ENCODE data around the gene GANC.

Gene GANC

GRCh38 chr15:42344763-42345162 is 71.8 kb downstream of the GANC start:
- Histone ChIP-seq H2BK12ac (ENCODE audit: low read length) (no peak overlapping the region), H3K36me3 (replicated peaks in 1 of 2; ENCODE audit: control insufficient read depth in 2 of 2, insufficient read depth in 2 of 2, low read length in 2 of 2) (no peaks in the 10 kb centered on the region), H3K4me1 (ENCODE audit: control insufficient read depth in 2 of 2, insufficient read depth in 1 of 2, low read depth in 1 of 2, low read length in 2 of 2) (no peaks in the 10 kb centered on the region), H3K9ac (ENCODE audit: low read depth, low read length, poor library complexity) (no peak overlapping the region), H3K27ac (replicated peaks; ENCODE audit: low read length) (no peak overlapping the region), H3K27me3 (ENCODE audit: control insufficient read depth in 3 of 3, insufficient read depth in 3 of 3, low read depth in 1 of 3, low read length in 3 of 3) (no peaks in the 10 kb centered on the region), H2AFZ (ENCODE audit: low read length) (no peak overlapping the region), H3K4me2 (ENCODE audit: insufficient read depth, low read length, poor library complexity, severe bottlenecking) (no peak overlapping the region), H2BK120ac (ENCODE audit: low read depth, low read length) (no peak overlapping the region), H3K79me1 (ENCODE audit: low read depth, low read length) (no peaks in the 10 kb centered on the region), H3K4me3 (ENCODE audit: low read length in 2 of 2) (no peak overlapping the region), H2BK5ac (ENCODE audit: low read length) (no peak overlapping the region), H2BK15ac (ENCODE audit: low read length) (no peak overlapping the region), H4K8ac (ENCODE audit: low read depth, low read length) (no peak overlapping the region), H3K18ac (ENCODE audit: low read length) (no peak overlapping the region), H4K91ac (ENCODE audit: low read depth, low read length, poor library complexity) (no peak overlapping the region), H2AK5ac (ENCODE audit: low read depth, low read length) (no peak overlapping the region), H3K14ac (ENCODE audit: low read length) (no peak overlapping the region), H3K9me3 (replicated peaks in 1 of 2; ENCODE audit: control insufficient read depth in 2 of 2, insufficient read depth in 1 of 2, low read depth in 1 of 2, low read length in 2 of 2) (no peaks in the 10 kb centered on the region), H3K4ac (ENCODE audit: low read length) (no peak overlapping the region), H3K23ac (ENCODE audit: low read depth, low read length, poor library complexity) (no peak overlapping the region)
- WGBS, 2 donors (ENCODE audit: extremely low coverage in 2 of 2, insufficient read length in 2 of 2, insufficient replicate concordance in 1 of 2), result no CpG with 5 or more reads among the region's 5 CpGs
- no peak for DNase-seq (ENCODE audit: low spot score)

- H3K36me3 ChIP-seq (replicated peaks in 1 of 2; ENCODE audit: control insufficient read depth in 2 of 2, insufficient read depth in 2 of 2, low read length in 2 of 2), result no peaks in the 10 kb centered on the region
- H3K27me3 ChIP-seq (ENCODE audit: control insufficient read depth in 3 of 3, insufficient read depth in 3 of 3, low read depth in 1 of 3, low read length in 3 of 3), result no peaks in the 10 kb centered on the region
- no peak overlapping the region for H2BK5ac ChIP-seq (ENCODE audit: low read length)
- H3K9me3 ChIP-seq (replicated peaks in 1 of 2; ENCODE audit: control insufficient read depth in 2 of 2, insufficient read depth in 1 of 2, low read depth in 1 of 2, low read length in 2 of 2), result no peaks in the 10 kb centered on the region
- no peak overlapping the region for H2BK120ac ChIP-seq (ENCODE audit: low read depth, low read length)
- H3K4me2 ChIP-seq (ENCODE audit: insufficient read depth, low read length, poor library complexity, severe bottlenecking), result no peak overlapping the region
- H3K27ac ChIP-seq (replicated peaks; ENCODE audit: low read length), result no peak overlapping the region
- no peaks in the 10 kb centered on the region for H3K79me1 ChIP-seq (ENCODE audit: low read depth, low read length)
- no peak for DNase-seq (ENCODE audit: low spot score)
- no peaks in the 10 kb centered on the region for H3K4me1 ChIP-seq (ENCODE audit: control insufficient read depth in 2 of 2, insufficient read depth in 1 of 2, low read depth in 1 of 2, low read length in 2 of 2)
- H3K9ac ChIP-seq (ENCODE audit: low read depth, low read length, poor library complexity), result no peak overlapping the region
- no CpG with 5 or more reads among the region's 3 CpGs for WGBS, 2 donors (ENCODE audit: extremely low coverage in 2 of 2, insufficient read length in 2 of 2, insufficient replicate concordance in 1 of 2)
- H3K18ac ChIP-seq (ENCODE audit: low read length), result no peak overlapping the region
- no peak overlapping the region for H2BK12ac ChIP-seq (ENCODE audit: low read length)
- H2BK15ac ChIP-seq (ENCODE audit: low read length), result no peak overlapping the region
- H3K4ac ChIP-seq (ENCODE audit: low read length), result no peak overlapping the region
- H4K91ac ChIP-seq (ENCODE audit: low read depth, low read length, poor library complexity), result no peak overlapping the region
- H2AK5ac ChIP-seq (ENCODE audit: low read depth, low read length), result no peak overlapping the region
- H3K4me3 ChIP-seq (ENCODE audit: low read length in 2 of 2), result no peak overlapping the region
- no peak overlapping the region for H2AFZ ChIP-seq (ENCODE audit: low read length)
- no peak overlapping the region for H3K23ac ChIP-seq (ENCODE audit: low read depth, low read length, poor library complexity)
- no peak overlapping the region for H4K8ac ChIP-seq (ENCODE audit: low read depth, low read length)
- no peak overlapping the region for H3K14ac ChIP-seq (ENCODE audit: low read length)
These were observed 72.5 kb downstream of the GANC start for GRCh38 chr15:42345504-42345903.

- H3K27ac ChIP-seq (replicated peaks; ENCODE audit: low read length), result no peak overlapping the region
- no peaks in the 10 kb centered on the region for H3K27me3 ChIP-seq (ENCODE audit: control insufficient read depth in 3 of 3, insufficient read depth in 3 of 3, low read depth in 1 of 3, low read length in 3 of 3)
- no peak overlapping the region for H3K4me3 ChIP-seq (ENCODE audit: low read length in 2 of 2)
- no peaks in the 10 kb centered on the region for H3K9me3 ChIP-seq (replicated peaks in 1 of 2; ENCODE audit: control insufficient read depth in 2 of 2, insufficient read depth in 1 of 2, low read depth in 1 of 2, low read length in 2 of 2)
- H3K23ac ChIP-seq (ENCODE audit: low read depth, low read length, poor library complexity), result no peak overlapping the region
- no peak overlapping the region for H3K14ac ChIP-seq (ENCODE audit: low read length)
- H2BK5ac ChIP-seq (ENCODE audit: low read length), result no peak overlapping the region
- no peaks in the 10 kb centered on the region for H3K4me1 ChIP-seq (ENCODE audit: control insufficient read depth in 2 of 2, insufficient read depth in 1 of 2, low read depth in 1 of 2, low read length in 2 of 2)
- no CpG with 5 or more reads among the region's 5 CpGs for WGBS, 2 donors (ENCODE audit: extremely low coverage in 2 of 2, insufficient read length in 2 of 2, insufficient replicate concordance in 1 of 2)
- no peak overlapping the region for H2BK120ac ChIP-seq (ENCODE audit: low read depth, low read length)
- H2AFZ ChIP-seq (ENCODE audit: low read length), result no peak overlapping the region
- no peak overlapping the region for H3K18ac ChIP-seq (ENCODE audit: low read length)
- peaks cover 0 to 3% of the 10 kb centered on the region in 2 donors for H3K36me3 ChIP-seq (replicated peaks in 1 of 2; ENCODE audit: control insufficient read depth in 2 of 2, insufficient read depth in 2 of 2, low read length in 2 of 2)
- no peak overlapping the region for H4K8ac ChIP-seq (ENCODE audit: low read depth, low read length)
- no peak for DNase-seq (ENCODE audit: low spot score)
- no peak overlapping the region for H3K4me2 ChIP-seq (ENCODE audit: insufficient read depth, low read length, poor library complexity, severe bottlenecking)
- H2BK15ac ChIP-seq (ENCODE audit: low read length), result no peak overlapping the region
- no peaks in the 10 kb centered on the region for H3K79me1 ChIP-seq (ENCODE audit: low read depth, low read length)
- H4K91ac ChIP-seq (ENCODE audit: low read depth, low read length, poor library complexity), result no peak overlapping the region
- H3K4ac ChIP-seq (ENCODE audit: low read length), result no peak overlapping the region
- no peak overlapping the region for H3K9ac ChIP-seq (ENCODE audit: low read depth, low read length, poor library complexity)
- H2BK12ac ChIP-seq (ENCODE audit: low read length), result no peak overlapping the region
- no peak overlapping the region for H2AK5ac ChIP-seq (ENCODE audit: low read depth, low read length)
These were observed 75.1 kb downstream of the GANC start for GRCh38 chr15:42348083-42348482.

GRCh38 chr15:42349186-42349585 is 76.2 kb downstream of the GANC start:
- Histone ChIP-seq H4K8ac (ENCODE audit: low read depth, low read length) (no peak overlapping the region), H3K27ac (replicated peaks; ENCODE audit: low read length) (no peak overlapping the region), H3K36me3 (replicated peaks in 1 of 2; ENCODE audit: control insufficient read depth in 2 of 2, insufficient read depth in 2 of 2, low read length in 2 of 2) (peaks cover 0 to 3% of the 10 kb centered on the region in 2 donors), H3K79me1 (ENCODE audit: low read depth, low read length) (no peaks in the 10 kb centered on the region), H2BK120ac (ENCODE audit: low read depth, low read length) (no peak overlapping the region), H3K4me3 (ENCODE audit: low read length in 2 of 2) (no peak overlapping the region), H2AFZ (ENCODE audit: low read length) (no peak overlapping the region), H2BK5ac (ENCODE audit: low read length) (no peak overlapping the region), H3K4ac (ENCODE audit: low read length) (no peak overlapping the region), H3K9me3 (replicated peaks in 1 of 2; ENCODE audit: control insufficient read depth in 2 of 2, insufficient read depth in 1 of 2, low read depth in 1 of 2, low read length in 2 of 2) (no peaks in the 10 kb centered on the region), H3K27me3 (ENCODE audit: control insufficient read depth in 3 of 3, insufficient read depth in 3 of 3, low read depth in 1 of 3, low read length in 3 of 3) (no peaks in the 10 kb centered on the region), H3K4me1 (ENCODE audit: control insufficient read depth in 2 of 2, insufficient read depth in 1 of 2, low read depth in 1 of 2, low read length in 2 of 2) (no peaks in the 10 kb centered on the region), H3K9ac (ENCODE audit: low read depth, low read length, poor library complexity) (no peak overlapping the region), H2BK15ac (ENCODE audit: low read length) (no peak overlapping the region), H2BK12ac (ENCODE audit: low read length) (no peak overlapping the region), H3K4me2 (ENCODE audit: insufficient read depth, low read length, poor library complexity, severe bottlenecking) (no peak overlapping the region), H3K14ac (ENCODE audit: low read length) (no peak overlapping the region), H3K23ac (ENCODE audit: low read depth, low read length, poor library complexity) (no peak overlapping the region), H3K18ac (ENCODE audit: low read length) (no peak overlapping the region), H2AK5ac (ENCODE audit: low read depth, low read length) (no peak overlapping the region), H4K91ac (ENCODE audit: low read depth, low read length, poor library complexity) (no peak overlapping the region)
- no CpG with 5 or more reads among the region's 2 CpGs for WGBS, 2 donors (ENCODE audit: extremely low coverage in 2 of 2, insufficient read length in 2 of 2, insufficient replicate concordance in 1 of 2)
- no peak for DNase-seq (ENCODE audit: low spot score)

Data from neuronal stem cell (in vitro differentiated cells).